NCI-H2081 (cell line): ENCODE measurements around the gene GOLGA6C.
"Not testable (repeated sequence)": the region's sequence is repeated elsewhere in the genome, so short reads cannot be mapped to it uniquely, and the experiment has no call there.

Source experiments
- DNase-seq, 2 experiments: peaks; one replicate each; lab custom pipeline; 2025; lab: John Stamatoyannopoulos, UW

GOLGA6C gene, protein sequence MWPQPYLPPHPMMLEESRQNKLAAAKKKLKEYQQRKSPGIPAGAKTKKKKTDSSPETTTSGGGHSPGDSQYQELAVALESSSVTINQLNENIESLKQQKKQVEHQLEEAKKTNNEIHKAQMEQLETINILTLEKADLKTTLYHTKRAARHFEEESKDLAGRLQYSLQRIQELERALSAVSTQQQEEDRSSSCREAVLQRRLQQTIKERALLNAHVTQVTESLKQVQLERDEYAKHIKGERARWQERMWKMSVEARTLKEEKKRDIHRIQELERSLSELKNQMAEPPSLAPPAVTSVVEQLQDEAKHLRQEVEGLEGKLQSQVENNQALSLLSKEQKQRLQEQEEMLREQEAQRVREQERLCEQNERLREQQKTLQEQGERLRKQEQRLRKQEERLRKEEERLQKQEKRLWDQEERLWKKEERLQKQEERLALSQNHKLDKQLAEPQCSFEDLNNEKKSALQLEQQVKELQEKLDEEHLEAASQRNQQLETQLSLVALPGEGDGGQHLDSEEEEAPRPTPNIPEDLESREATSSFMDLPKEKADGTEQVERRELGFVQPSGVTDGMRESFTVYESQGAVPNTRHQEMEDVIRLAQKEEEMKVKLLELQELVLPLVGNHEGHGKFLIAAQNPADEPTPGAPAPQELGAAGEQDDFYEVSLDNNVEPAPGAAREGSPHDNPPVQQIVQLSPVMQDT

DNA sequence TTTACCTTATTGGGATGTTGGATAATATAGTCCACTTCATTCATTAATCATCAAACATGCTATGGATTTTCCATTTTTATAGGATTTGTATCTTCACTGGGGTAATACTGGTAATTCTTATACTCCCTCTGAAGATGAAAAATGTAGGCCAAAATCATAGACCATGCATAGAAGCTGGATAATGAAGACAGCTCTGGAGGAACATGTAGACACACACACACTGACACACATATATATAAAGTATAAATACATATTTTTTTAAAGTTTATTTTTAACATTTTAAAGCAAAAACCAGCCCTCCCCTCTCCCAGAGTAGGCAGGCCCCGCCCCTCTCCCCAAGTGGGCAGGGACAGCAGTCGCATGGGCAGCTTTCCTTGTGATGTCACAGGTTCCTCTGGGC is at the start of gene GOLGA6C:
TSS of gene GOLGA6C (plus strand) at position 301 of the 400 bp plus-strand sequence. CDS start 265 bp downstream, outside the sequence.
- DNase-seq, result not testable (repeated sequence)

GRCh38 chr15:75208501-75209288 is 49.4 kb upstream of the GOLGA6C start:
- DNase-seq, result no peak

DNA sequence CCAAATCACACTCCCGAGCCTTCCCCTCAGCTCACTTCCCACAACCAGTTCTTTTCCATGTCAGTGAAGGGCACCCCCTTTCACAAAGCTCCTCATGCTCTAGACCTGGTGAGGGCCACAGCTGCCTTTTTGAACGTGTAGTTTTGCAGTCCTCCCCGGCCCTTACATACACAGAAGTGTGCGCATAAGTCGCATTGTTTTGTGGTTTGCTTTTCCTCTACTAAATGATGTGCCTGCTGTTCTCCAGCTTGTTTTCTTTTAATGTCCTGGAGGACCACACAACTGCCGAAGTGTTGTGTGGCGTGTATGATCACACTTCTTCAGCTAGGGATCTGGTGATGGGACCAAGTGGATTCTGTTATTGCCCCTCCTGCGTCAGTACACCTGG is 48.9 kb upstream of the GOLGA6C start:
- no peak for DNase-seq

DNA sequence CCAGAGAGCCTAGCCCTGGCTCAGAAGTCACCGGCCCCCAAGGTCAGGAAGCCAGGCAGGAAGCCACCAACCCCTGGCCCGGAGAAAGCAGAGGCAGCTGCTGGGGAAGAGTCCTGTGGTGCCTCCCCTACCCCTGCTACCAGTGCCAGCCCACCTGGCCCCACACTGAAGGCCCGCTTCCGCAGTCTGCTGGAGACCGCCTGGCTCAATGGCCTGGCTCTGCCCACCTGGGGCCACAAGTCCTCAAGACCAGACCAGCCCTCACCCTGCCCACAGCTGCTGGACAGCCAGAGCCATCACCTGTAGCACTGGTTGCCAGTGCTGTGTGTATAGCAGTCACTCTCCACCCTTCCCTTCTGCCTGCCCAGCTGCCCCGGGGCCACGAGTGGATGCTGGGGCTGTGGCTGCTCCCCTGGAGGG is 47.3 kb upstream of the GOLGA6C start:
- no peak for DNase-seq

DNA sequence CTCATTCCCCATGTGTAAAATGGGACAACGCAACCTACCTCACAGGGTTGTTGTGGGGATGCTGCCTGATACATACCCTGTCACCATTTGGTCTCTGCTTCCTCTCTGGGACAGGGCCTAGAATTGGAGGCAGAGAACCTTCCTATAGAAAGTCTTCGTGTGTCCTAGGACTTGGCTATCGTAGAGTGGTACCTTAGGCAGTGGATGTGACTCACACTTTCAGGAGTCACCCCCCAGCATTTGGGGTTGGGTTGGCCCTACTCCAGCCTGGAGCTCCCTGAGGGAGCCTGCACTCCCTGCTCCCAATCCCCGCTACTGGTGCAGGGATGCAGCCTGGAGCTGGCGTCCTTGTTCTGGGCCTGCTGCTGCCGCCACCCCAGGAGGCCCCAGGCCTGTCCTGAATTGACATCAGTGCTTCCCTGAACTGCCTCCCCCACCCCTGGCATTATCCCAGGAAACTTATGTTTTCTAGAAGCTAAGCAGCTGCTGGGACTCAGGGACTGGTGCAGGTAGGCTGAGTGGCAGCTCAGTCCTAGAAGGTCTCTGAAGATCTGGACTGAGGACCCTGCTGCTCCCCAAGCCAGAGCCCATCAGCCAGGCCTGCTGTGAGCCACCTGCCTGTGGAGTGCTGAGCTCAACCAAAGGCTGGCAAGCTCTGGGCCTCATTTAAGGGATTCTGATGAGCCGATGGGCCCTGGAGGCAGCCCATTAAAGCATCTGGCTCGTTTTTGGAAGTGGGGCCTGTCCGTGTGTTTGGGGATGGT is 46.5 kb upstream of the GOLGA6C start:
- DNase-seq, result no peak

- DNase-seq, result no peak
Measured at GRCh38 chr15:75212200-75212858, 45.8 kb upstream of the GOLGA6C start.

GRCh38 chr15:75213212-75213767 is 44.8 kb upstream of the GOLGA6C start:
- DNase-seq, result no peak

DNA sequence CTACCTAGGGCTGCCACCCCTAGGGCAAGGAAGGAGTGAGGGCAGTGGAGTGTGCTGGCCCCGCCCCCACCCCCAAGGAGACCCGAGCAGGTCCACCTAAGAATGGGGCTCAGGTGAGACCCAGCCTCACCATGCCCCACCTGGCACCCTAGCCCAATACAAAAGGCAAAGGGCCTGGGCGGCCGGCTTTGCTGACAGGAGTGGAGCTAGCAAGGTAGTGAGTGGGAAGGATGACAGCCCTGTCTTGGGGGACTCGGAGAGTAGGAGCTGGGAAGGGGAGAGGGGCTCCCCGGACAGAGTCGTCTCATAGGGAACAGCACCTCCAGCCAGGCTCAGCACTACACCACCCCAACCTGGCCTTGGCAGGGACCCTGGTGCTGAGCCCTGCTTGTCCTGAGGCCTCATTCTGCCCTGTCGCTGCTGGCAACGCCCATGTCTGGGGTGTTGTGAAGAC is 44.3 kb upstream of the GOLGA6C start:
- no peak for DNase-seq

DNA sequence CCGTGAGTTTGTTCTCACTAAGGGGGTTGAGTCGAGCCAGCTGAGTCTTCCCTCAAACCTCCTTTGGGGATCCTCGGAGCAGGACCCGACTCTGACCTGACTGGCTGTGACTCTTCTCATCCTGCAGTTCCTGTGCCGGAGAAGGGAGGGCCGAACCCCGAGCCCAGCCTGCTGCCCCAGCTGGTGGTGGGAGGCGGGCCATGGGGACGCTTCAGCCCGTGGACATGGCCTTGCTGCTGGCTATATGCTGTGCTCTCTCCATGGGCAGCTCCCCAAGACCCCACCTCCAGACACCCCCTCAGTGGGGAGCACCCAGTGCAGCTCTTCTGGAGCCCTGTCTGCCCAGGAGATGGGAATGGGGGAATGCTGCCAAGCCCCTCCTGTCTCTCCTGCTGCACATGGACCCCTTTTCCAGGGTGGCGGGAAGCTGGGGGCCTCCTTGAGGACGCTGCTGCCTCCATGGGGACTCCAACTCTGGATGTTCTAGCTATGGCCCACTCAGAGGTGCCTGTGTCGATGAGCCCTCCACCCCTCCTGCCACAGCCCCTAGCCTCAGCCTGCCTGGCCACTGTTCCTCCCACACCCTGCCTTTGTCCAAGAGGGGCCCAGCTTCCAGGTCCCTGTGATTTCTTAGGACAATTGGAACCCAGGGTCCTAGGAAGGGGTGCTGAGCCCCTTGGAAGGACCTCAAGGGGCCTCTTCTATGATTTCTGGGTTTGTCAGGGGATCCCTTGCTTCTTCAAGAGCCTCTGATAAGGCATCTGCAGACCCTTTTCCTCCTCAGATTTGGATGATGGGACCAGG is 43.6 kb upstream of the GOLGA6C start:
- no peak for DNase-seq

- no peak for DNase-seq
Measured at GRCh38 chr15:75215107-75216004, 42.8 kb upstream of the GOLGA6C start.

- no peak for DNase-seq
Measured at GRCh38 chr15:75217012-75217411, 41.1 kb upstream of the GOLGA6C start.

DNA sequence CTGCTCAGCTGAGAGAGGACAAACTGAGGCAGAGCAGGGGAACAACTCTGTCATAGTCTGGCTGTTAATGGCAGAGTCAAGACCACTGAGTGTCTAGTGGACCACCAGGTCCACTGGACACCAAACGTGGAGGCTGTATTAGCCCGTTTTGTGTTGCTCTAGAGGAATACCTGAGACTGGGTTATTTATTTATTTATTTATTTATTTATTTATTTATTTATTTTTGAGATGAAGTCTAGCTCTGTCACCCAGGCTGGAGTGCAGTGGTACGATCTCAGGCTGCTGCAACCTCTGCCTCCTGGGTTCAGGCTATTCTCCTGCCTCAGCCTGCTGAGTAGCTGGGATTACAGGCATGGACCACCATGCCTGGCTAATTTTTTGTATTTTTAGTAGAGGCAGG is 40.6 kb upstream of the GOLGA6C start:
- not testable (repeated sequence) for DNase-seq

DNA sequence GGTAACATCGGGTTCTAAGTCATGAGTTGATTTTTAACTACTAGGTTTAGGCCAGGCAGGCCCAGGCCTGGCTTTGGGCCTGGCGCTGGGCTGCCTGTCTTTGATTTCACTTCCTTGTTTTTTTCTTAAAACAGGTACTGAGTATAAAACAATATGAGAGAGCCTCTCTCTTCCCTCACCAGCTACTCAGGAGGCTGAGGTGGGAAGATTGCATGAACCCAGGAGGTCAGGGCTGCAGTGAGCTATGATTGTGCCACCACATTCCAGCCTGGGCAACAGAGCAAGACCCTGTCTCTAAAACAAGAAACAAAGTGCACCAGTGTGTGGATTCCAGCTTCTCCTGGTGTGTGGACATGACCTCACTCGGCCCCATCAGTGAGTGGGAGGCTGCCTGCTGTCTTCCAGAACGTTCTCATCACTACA is 38.6 kb upstream of the GOLGA6C start:
- DNase-seq, result not testable (repeated sequence)

DNA sequence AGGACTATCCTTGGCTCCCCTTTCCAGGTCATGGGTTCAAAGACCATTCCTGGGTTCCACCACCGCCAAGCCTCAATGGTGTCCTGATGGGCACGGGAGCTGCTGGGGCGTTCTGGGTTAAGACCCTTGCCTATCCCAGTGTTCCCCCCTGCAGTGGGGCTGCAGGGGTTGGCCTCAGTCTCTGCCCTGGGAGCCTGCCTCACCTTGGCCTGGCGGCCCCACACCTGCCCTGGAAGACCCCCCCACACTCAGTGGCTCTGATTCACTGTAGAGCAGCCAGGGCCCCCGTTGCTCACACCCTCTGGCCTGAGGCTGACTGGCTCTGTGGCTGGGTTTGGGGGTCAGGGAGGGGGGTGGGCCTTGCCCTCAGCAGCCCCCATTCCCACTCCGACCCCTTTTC is 34.4 kb upstream of the GOLGA6C start:
- DNase-seq, result no peak

- DNase-seq, result no peak
Measured at GRCh38 chr15:75224281-75224680, 33.9 kb upstream of the GOLGA6C start.

DNA sequence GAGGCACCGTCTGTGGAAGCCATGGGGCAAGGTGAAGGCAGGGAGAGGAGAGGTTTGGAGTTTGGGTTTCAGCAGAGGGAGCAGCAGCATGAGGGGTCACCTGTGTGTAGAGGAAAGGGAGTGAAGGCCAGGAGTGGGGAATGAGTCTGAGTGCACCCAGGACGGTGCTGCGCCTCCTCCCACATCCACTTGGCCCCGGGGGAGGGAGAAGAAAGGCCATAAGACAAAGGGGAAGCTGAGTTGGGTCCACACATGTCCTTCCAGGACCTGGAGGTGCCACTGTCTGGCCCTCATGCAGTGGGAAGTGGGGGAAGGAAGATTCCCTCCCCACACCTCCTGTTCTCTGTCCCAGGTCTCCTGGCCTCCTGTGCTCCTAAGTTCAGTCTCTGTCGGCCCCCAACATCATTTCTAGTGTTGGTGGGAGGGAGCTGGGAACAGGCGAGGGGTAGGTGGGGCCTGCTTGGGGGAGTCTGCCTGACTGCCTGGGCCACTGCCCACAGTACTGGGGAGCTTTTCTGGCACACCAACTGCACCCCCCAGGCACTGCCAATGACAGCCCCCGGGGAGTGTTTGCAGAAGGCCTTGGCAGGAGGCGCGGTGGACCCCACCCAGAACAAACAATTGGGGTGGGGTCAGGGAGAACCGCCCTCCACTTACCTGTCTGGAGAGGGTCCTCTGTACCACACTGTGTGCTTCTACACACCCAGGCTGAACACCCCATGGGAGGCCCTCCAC is 32.9 kb upstream of the GOLGA6C start:
- not testable (repeated sequence) for DNase-seq

- no peak for DNase-seq
Measured at GRCh38 chr15:75225951-75226732, 32.0 kb upstream of the GOLGA6C start.
